HG02870 (cell line): ENCODE measurements around the gene ASTN2.

ENCODE experiments used
- ATAC-seq: cut with Tn5 transposase; IDR thresholded peaks from one replicate; pipeline ENCODE4 v1.9.1; 2021; ENCODE audit warnings: mild to moderate bottlenecking, moderate library complexity; ENCODE audit not compliant: unreplicated experiment

ASTN2 gene

DNA sequence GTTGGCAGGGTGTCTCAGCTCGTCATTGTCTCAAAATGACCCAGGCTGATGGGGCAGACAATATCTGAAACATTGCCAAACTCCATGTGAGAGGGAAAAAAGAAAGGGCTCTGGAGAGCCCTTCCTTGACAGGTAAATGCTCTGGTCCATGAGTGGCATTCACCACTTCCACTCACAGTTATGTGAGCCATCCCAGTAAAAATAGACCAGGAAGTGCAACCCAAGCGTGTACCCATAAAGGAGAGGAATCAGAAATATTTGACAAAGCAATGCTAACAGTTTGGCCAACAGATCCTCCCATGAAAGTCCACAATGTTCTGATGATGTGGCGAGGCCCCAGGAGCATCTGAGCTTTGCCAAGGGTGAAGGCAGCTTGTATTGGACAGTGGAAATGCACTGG lies 49.4 kb downstream of the ASTN2 start:
- no peak for ATAC-seq

DNA sequence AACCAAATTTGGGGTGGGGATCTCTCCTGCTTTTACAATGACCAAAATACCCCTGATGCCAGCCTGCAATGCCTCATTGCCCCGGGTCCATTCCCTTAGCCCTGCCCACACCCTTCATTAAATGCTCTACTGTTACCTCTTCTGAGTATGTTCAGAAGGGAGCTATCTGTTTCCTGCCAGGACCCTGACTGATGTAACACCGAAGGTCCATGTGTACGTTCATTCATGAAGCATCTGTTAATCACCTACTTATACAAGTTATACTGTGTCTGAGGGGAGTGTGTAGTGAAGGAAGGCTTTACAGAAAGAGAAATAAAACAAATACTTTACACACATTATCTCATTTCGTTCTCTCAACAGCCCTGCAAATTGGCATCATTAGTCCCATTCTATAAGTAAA lies 51.9 kb downstream of the ASTN2 start:
- ATAC-seq: no peak

DNA sequence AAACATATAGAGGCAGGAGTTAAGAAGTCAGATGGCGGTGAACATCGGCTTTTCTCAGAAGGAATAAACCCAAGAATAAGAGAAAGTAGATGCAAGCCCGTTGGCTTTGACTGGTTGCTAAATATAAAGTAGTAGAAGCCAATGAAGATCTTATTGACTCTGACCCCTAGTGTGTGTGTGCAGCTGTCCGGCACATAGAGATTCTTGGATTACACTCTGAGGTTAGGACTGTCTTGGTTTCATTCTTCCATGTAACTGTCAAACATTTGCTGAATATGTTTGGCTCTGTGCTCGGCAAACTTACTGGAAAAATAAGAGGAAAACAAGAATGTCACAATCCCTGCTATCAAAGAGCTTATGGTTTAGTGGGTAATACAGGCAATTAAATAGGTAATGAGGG lies 54.9 kb downstream of the ASTN2 start:
- ATAC-seq: no peak

DNA sequence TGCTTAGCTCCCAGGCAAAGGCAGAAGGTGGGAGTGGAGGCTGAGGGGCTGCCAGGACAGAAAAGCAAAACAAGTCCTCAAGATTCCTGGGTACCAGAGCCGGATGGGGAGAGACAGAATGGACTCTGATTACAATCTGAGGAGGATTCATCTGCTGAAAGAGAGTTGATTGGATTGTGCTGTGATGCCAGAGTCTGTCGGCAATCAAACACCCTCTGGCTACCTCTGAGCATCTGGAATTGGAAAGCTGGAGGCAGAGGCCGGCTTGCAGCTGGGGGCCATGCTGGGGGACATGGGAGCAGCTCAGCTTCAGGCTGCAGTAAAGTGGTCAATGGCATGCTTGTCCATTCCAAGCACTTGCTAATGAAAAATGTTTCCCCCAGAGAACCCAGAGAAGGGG lies 59.3 kb downstream of the ASTN2 start:
- no peak for ATAC-seq

DNA sequence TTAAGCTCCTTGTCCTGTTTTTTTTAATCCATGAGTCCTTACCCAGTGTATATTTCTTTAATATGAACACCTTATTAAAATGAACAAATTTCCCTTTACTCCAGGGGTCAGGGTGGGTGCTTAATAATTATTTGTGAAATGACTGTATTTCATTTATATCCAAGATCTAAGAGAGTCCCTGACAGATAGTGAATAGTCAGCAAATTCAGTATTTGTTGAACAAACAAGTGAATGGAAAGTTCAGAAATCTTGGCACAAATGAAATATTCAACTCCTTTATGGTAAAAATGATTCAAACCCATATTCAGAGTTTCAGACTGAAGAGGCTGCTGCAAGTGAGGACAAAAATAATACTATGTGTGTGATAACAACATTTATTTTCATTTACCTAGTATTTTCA lies 59.9 kb downstream of the ASTN2 start:
- no peak for ATAC-seq

DNA sequence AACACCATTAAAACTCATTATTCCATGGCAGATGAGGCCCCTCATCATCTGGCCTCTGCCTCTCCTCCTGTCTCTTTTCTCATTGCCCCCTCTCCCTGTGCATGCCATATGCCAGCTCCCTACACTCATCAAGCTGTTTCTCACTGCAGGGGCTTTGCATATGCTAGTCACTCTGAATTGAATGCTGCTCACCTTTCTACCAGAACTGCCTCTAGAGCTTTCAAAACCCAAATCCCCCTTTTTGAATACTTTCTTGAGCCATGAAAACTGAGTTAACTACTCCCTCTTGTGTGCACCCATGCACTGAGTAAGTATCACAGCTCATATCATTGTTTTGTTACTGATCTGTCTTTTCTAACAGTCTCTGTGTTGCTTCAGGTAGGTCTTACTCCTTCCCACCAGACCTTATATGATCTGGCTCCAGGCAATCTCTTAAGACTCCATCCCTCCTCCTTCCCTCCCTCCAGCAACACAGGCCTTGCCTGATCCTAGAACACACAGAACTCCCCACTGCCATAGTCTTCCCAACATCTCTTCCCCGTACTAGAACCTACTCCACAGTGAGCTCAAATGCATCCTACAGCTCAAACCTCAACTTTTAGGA lies 60.5 kb downstream of the ASTN2 start:
- ATAC-seq: no peak

DNA sequence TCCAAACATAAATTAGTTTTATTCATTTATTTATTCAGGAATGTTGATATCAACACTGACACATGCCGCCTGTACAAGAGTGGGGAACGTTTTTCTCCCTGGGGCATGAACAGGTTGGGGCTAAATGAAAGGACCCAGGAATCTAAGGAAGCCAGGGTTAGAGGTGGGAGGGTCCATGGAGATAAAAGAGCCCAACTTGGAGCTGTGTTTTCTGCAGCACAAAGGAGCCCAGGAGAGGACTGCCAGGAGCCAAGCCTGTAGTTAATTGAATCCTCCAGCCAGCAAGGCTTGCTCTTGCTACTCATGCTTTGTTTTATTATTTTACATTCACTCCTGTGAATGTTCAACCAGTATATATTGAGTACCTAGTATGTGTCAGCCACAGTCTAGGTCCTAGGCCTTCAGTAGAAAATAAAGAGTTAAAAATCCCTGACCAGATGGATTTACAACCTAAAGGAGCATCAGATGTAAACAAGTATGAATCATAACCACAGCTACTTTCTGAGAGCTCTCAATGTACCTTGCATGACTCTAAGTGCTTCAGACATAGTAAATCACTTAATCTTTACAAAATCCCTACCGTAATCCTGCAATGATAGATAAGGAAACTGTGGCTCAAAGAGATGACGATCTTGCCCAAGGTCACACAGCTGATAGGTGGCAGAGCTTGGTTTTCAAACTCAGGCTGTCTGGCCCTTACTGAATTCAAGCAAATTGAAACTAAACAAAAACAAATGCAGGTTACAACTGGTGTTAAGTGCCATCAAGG lies 69.8 kb downstream of the ASTN2 start:
- ATAC-seq: no peak

DNA sequence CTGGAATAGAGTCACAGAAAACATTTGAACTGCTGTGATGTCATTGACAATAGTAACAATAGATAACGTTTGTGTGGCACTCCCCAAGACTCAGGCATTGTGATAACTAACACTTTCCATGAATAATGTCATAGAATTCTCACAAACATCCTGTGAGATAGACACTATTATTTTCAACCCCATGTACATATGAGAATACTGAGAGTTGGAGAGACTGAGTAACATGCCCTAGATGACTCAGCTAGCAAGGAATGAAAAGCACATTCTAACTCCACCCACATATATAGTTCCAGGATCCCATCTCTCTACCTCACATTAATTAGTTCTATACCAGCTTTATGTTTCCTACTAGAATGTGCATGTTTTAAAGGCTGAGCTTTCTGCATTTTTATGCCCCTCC lies 71.4 kb downstream of the ASTN2 start:
- no peak for ATAC-seq

DNA sequence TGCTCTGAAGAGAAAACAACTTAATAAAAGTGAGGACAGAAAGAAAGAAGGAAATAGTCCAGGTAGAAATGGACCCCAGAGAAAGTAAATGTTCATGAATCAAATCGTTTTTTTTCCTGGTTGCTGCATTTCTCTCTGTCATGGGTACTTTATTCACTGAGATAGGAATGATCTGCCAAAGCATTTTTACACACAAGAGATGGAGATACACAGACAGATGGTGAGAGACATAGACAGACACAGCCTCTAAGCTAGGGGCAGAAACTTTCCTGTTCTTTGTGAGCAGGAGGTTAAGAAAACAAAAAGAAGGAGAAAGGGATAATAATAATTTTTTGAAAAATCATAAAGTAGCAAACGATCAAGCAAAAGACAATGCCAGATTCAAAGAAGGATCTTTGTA lies 73.7 kb downstream of the ASTN2 start:
- no peak for ATAC-seq

DNA sequence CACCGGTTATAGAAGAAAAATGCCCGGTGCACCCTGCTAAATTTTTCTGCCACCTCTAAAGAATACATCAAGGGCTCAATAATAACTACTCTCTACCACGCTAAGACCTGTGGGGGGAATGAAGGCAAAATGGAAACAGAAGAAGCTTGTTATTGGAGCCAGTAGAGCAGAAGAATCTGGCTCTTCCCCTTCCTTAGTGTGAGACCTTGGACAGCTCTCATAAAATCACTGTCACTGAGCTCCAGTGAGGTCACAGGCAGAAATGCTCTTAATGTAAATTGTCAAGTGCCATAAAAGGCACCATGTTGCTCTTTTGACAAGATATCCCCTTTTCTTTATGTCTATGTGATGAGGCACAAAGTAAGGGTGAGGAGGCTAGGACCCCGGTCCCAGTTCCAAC lies 74.4 kb downstream of the ASTN2 start:
- no peak for ATAC-seq

DNA sequence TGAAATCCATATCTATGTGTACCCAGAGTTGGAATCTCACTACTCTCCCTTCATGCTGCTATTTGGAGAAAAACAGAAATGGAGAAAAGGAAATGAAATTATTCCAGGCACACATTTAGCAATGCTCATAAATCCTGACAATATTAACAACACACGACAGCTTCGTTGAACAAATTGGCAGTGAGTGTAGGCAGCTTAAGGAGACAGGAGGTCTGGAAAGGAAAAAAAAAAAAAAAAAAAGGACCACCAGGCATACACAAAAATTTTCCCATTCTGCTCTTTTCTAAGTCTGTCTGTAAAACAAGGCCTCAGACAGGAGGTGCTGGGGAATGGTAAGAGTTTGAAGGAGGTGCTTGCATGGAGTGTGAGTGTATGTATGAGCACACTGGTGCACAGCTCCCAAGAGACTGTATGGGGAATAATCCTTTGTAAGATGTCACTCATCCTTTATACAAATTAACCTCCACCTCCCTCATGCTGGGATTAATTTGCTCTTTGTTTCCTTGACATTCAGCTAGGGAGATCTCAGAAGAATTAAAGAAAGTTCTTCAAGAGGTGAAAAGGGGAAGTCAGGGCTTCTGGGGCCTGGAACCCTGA lies 78.9 kb downstream of the ASTN2 start:
- no peak for ATAC-seq

DNA sequence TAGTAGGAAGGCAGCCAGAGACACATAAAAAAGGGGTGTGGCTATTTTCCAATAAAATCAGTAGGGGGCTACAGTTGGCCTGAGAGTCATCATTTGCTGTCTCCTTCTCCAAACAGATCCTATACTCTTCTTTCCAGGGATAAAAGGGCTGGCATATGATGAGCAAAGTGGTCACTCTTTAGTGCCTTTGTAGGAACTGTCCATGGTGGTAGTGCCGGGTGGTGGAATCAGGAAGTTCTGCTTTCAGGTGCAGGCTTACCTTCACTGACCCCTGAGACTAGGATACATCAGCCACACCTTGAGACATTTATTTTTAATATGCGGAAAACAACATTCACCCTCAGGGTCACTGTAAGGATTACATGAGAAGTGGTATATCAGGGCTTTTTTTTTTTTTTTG lies 80.8 kb downstream of the ASTN2 start:
- ATAC-seq: no peak

DNA sequence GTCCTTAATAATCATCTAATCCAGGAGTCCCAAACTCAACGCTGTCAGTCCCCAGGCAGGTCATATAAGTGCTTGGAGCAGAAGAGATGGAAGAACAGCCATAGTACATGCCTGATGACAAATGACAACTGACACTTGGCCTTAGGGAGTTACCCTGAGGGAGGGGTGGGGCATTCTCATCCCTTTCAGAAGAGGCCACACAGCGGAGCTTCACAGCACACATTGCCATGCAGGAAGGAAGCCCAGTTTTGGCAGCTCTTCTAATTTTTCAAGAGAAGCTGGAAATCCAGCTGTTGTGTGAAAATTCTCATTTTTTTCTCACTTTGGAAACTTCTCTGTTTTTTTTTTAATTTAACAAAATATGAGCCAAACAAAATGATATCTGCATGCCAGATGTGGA lies 89.0 kb downstream of the ASTN2 start:
- no peak for ATAC-seq

DNA sequence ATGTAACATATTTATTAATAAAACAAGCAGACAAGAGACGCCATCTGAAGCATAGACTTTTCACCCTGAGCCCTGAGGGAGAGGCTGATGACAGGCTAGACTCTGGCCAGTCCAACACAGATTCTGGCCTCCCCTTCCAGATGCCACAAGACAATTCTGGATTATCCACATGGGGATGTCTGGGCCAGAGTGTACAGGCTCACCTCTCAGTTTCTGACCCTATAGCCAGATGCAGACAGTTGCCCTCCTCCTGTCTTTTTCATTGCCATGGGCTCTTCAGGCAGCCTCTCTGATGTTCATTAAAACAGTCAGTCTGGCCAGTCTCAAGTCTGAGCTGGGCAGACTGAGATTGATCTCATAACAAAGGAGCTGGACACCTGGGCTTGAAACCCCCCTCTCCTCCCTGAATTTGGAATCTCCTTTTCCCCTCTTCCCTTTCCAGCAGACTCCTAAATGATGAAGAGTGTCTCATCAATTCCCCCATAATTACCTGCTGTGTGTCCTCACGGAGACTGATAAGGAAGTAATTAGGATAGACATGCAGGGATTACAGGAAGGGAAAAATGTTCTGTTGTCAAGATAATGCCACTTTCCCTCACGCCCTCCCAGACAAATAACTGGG lies 89.6 kb downstream of the ASTN2 start:
- no peak for ATAC-seq

DNA sequence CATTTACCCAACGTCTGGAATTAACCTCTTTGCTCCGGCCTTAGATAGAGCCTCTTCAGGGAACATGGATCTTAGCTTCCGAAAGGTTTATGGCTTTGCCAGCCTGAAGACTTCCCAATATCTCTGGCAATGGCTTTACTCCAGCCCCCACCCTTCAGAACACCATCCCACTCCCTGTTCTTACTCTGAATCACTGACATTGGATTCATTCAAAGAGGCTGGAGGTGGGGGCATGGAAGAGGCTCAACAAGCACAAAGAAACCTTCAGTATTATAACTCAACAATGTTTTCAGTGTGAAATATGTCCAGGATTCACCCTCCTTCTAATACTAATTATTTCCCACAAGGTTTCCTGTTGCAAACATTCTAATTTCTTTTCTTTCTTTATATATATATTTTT lies 91.5 kb downstream of the ASTN2 start:
- ATAC-seq: no peak

DNA sequence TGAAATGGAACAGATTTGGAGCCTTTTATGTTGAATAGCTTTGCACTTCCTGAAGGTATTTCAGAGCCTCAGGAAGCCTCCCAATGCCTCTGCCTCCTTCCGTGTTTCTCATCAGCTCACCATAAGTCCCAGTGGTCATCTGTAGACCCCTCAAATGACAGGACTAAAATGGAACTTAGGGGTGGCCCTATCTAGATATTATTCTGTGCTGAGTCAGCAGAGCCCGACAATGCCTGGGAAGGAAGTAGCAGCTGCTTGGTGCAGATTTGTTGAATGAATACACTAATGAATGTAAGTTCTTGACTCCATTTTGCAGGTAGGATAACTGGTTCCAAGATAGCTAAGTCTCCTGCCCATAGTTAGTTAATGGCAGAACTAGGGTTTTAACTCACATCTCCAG lies 97.7 kb downstream of the ASTN2 start:
- ATAC-seq: no peak

DNA sequence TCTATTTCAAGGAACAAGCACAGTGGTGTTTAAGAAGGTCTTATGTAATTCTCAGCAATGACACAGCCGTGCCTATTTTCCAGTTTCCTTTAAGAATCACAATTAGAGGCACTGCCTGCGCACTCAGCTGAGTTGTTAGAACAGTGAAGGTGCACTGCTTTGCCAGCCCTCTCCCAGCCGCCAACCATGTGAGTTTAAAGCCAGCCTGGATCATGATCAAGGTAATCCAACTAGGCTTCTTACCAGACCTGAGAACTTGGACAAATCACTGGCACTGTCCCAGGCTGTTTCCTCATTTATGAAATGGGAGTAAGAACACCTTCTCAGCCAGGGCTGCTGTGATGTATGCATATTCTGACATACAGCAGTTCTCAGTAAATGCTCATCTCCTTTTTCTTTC lies 99.6 kb downstream of the ASTN2 start:
- ATAC-seq: no peak

DNA sequence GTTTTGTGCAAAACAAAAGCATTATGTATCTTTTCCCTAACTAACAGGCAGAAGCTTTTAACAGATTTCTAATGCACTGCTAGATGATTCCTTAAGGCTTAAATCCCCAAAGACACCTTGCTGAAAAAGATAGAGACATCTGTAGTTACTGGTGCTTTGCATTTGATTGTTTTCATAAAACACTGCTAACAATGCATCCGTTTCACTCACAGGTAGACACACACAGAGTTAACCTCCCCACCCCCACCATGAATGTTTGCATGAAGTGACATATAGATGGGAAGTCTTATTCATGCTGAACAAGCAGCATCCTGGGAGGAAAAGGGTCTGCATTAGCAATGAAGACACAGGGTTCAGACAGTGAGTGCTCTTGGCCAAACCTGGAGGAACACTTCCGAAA lies 100.9 kb downstream of the ASTN2 start:
- ATAC-seq: no peak

DNA sequence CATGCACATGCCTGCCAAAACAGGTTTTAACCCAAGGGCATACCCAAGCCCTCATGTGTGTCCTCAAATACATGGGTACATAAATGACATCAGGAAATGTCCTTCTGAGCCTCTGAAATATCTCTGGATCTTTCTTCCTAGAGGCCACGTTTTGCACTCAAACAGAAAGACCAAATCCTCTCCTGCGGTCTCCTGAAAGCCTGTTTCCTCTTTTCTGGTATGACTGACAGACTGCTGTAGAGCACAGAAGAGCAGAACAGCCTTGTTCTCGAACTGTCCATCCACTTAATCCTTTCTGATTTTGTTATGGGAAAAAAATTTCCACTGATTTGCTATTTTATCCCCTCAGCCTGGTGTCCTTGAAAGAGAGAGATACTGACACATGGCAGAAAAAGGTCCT lies 107.2 kb downstream of the ASTN2 start:
- no peak for ATAC-seq

DNA sequence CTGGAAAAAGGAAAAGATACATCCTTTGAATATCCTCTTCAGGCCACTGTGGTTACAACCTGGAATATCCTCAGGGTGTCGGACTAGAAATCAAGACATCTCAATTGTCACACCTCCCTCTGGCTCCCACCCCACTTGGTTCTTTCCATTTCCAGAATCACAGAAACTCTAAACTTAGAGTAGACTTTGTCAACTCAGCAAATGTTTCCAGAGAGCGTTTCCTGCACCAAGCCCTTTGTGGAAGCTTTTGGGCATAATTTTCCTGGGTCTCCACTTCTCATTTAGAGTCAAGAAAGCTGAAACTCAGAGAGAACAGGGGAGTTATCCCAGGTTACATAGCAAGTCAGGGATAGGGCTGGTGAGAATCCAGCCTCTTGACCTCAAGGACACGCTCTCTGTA lies 108.8 kb downstream of the ASTN2 start:
- no peak for ATAC-seq

DNA sequence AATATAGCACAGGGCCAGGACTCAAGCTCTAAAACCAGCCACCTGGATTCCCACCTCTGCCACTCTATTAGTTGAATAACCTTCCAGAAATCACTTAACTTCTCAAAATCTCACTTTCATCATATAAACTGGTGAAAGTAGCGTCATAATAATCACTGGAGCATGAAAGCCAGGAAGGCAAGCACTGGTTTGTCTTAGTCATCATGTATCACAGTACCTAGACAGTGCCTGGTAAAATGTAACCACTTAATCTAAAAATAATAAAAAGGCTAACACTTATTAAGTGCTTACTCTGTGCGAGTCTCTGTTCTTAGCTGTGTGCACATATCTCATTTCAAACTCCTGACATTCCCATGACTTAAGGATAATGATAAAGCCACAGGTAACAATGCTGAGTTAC lies 109.4 kb downstream of the ASTN2 start:
- ATAC-seq: no peak

DNA sequence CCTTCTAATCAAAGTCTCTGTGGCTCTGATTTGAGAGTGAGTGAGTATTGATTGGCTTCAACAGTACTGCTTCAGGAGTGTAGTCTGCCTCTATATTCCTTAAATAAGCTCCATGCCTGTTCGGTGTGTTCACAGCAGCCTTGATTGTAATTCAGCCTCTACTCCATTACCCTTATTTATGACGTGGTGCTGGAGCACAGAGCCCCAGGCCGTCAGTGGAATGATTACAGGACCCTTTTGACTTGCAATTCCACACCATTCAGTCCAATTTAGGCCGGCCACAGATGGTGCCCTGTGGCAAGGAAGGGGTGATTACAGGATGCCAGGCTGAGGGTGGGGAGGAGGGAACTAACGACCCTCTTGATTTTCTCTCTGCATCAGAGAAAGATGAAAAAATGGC lies 110.3 kb downstream of the ASTN2 start:
- no peak for ATAC-seq
